Measurements from ENCODE around the gene SMYD3. TPM values are rescaled to one million over a fixed set of nuclear protein-coding genes. Genes with fewer than 3 reads are reported as not detected.

The SMYD3 gene
- total and polyA plus RNA-seq, 2 of the 13 experiments (the other 11 are each of a cell fraction or from before 2014, with no cell fraction given): 27.7 to 35.8 TPM

- no TSS peak for BruUV-seq (replicated peaks)
- no peak overlapping the region for H3K27ac ChIP-seq (ENCODE audit: extremely low read length, insufficient read depth, low read length)
- FAIRE-seq: no peak
- ChIA-PET CTCF (ENCODE audit: low intra/inter-chr PET ratio, low total read pairs) (no interaction called here), POLR2A (no interaction called here)
- no peaks in the 10 kb centered on the region for H3K79me2 ChIP-seq (ENCODE audit: insufficient read depth, low read length)
- H2AFZ ChIP-seq (ENCODE audit: low read length): no peak overlapping the region
- no peak overlapping the region for H3K4me3 ChIP-seq (replicated peaks in 1 of 3; ENCODE audit: insufficient read depth in 1 of 3, low read depth in 2 of 3, low read length in 3 of 3)
- H3K4me2 ChIP-seq (ENCODE audit: low read depth, low read length): no peak overlapping the region
- no peak for ATAC-seq
- no peak for DNase-seq (ENCODE audit: low spot score)
- no peaks in the 10 kb centered on the region for H4K20me1 ChIP-seq (ENCODE audit: insufficient read depth, low read length)
- TF ChIP-seq ZBTB7A (CRISPR knock-in tag; IDR thresholded peaks at IDR 0.05): no peak
- no peak for TF ChIP-seq PHF21A (CRISPR knock-in tag; IDR thresholded peaks at IDR 0.05)
- no peak for TF ChIP-seq RFXANK (CRISPR knock-in tag; IDR thresholded peaks at IDR 0.05)
- TF ChIP-seq ZMYM2 (CRISPR knock-in tag; IDR thresholded peaks at IDR 0.05): no peak
- peak; percentile 34; the same call in 1 of the 2 replicates for TF ChIP-seq ATF7 (IDR thresholded peaks at IDR 0.05)
- no peak for TF ChIP-seq ATF7 (CRISPR knock-in tag; IDR thresholded peaks at IDR 0.05)
- in situ Hi-C loops (cut with HindIII; ENCODE audit: extremely low pct_ligation_motif_present, low pct_unique_long_range_greater_than_20kb): no loop called here
- no peaks in the 10 kb centered on the region for H3K27me3 ChIP-seq (ENCODE audit: control insufficient read depth in 1 of 2, insufficient read depth in 2 of 2, low read length in 2 of 2)
- H3K4me1 ChIP-seq (ENCODE audit: insufficient read depth, low read length): peaks cover 11% of the 10 kb centered on the region
- H3K9me3 ChIP-seq (ENCODE audit: low read length): no peaks in the 10 kb centered on the region
- no peak overlapping the region for H3K9ac ChIP-seq (ENCODE audit: insufficient read depth, low read depth, low read length)
- intact Hi-C loops (cut with micrococcal nuclease; ENCODE audit: unreplicated experiment): no loop called here
- H3K36me3 ChIP-seq (replicated peaks in 1 of 2; ENCODE audit: control insufficient read depth in 1 of 2, insufficient read depth in 2 of 2, low read length in 2 of 2): no peaks in the 10 kb centered on the region
- 97% methylated on average over 4 of the region's 4 CpGs for WGBS (ENCODE audit: low lambda C conversion rate)
Measured at GRCh38 chr1:246121533-246121932, 385.5 kb downstream of the SMYD3 start.

- Histone ChIP-seq H2AFZ (ENCODE audit: low read length) (no peak overlapping the region), H3K36me3 (replicated peaks in 1 of 2; ENCODE audit: control insufficient read depth in 1 of 2, insufficient read depth in 2 of 2, low read length in 2 of 2) (no peaks in the 10 kb centered on the region), H3K4me2 (ENCODE audit: low read depth, low read length) (no peak overlapping the region), H3K27ac (ENCODE audit: extremely low read length, insufficient read depth, low read length) (no peak overlapping the region), H3K9ac (ENCODE audit: insufficient read depth, low read depth, low read length) (no peak overlapping the region), H3K27me3 (ENCODE audit: control insufficient read depth in 1 of 2, insufficient read depth in 2 of 2, low read length in 2 of 2) (no peaks in the 10 kb centered on the region), H3K4me1 (ENCODE audit: insufficient read depth, low read length) (peaks cover 3% of the 10 kb centered on the region), H3K4me3 (replicated peaks in 1 of 3; ENCODE audit: insufficient read depth in 1 of 3, low read depth in 2 of 3, low read length in 3 of 3) (no peak overlapping the region), H3K9me3 (ENCODE audit: low read length) (no peaks in the 10 kb centered on the region), H3K79me2 (ENCODE audit: insufficient read depth, low read length) (no peaks in the 10 kb centered on the region), H4K20me1 (ENCODE audit: insufficient read depth, low read length) (no peaks in the 10 kb centered on the region)
- BruUV-seq (replicated peaks): no TSS peak
- DNase-seq (ENCODE audit: low spot score) (peak; percentile 8), ATAC-seq (peak; percentile 86), FAIRE-seq (peak; percentile 74)
- in situ Hi-C loops (cut with HindIII; ENCODE audit: extremely low pct_ligation_motif_present, low pct_unique_long_range_greater_than_20kb): no loop called here
- intact Hi-C loops (cut with micrococcal nuclease; ENCODE audit: unreplicated experiment): loop anchor here (1.0 to 10.0 kb wide), 3 partner anchors 105 to 962 kb away; partner anchors contain the start of gene KIF26B
- CTCF ChIA-PET (ENCODE audit: low intra/inter-chr PET ratio, low total read pairs): interaction anchor here (1.1 kb wide), 1 partner anchor 104 kb away, joined by 3 read pairs; no protein-coding TSS in a partner anchor
- WGBS (ENCODE audit: low lambda C conversion rate): 71% methylated on average over 10 of the region's 10 CpGs
- POLR2A ChIA-PET: no interaction called here
- TF ChIP-seq AGO2 (optimal IDR thresholded peaks at IDR 0.05; ENCODE audit: low read depth, low read length): no peak
- no peak for TF ChIP-seq THAP9 (CRISPR knock-in tag; IDR thresholded peaks at IDR 0.05; ENCODE audit: borderline replicate concordance)
- no peak for TF ChIP-seq SATB2 (CRISPR knock-in tag; IDR thresholded peaks at IDR 0.05)
- no peak for TF ChIP-seq TBX2 (CRISPR knock-in tag; IDR thresholded peaks at IDR 0.05; ENCODE audit: borderline replicate concordance)
- TF ChIP-seq ZBTB46 (CRISPR knock-in tag; IDR thresholded peaks at IDR 0.05; ENCODE audit: borderline replicate concordance): no peak
- TF ChIP-seq HDAC6 (IDR thresholded peaks at IDR 0.05; ENCODE audit: low read depth, low read length): no peak
- no peak for TF ChIP-seq RORA (CRISPR knock-in tag; IDR thresholded peaks at IDR 0.05)
- no peak for TF ChIP-seq MED13 (CRISPR knock-in tag; IDR thresholded peaks at IDR 0.05)
- no peak for TF ChIP-seq ZFP37 (CRISPR knock-in tag; IDR thresholded peaks at IDR 0.05; ENCODE audit: borderline replicate concordance)
Measured at GRCh38 chr1:246117066-246117791, 389.9 kb downstream of the SMYD3 start.
